ENCODE measurements around the gene ST8SIA6. TPM values are rescaled to one million over a fixed set of nuclear protein-coding genes. Genes with fewer than 3 reads are reported as not detected.
"Not testable (repeated sequence)": the region's sequence is repeated elsewhere in the genome, so short reads cannot be mapped to it uniquely, and the experiment has no call there.

The ST8SIA6 gene
- total RNA-seq, 4 donors from 2014 or later = 0.45 to 5.6 (median 1.5) TPM

DNA sequence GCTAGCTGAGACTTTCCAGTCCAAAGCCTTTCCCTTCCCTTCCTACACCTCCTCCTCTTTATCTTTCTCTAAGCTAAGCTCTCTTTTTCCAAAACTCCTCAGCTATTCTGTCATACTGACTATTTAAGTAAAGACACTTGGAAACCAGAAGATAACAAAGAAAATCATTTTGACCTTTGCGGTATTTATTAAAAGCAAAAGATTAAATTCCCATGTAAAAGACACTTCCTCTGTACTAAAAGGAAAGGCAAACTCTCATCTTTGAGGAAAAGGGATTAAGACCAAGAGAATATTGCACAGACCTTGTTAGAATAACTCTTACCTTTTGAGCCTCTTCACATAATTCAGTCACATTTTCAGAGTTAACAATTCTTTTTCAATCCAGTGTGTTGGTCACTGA is 15.8 kb downstream of the ST8SIA6 start:
- TF ChIP-seq, protein P1, sequence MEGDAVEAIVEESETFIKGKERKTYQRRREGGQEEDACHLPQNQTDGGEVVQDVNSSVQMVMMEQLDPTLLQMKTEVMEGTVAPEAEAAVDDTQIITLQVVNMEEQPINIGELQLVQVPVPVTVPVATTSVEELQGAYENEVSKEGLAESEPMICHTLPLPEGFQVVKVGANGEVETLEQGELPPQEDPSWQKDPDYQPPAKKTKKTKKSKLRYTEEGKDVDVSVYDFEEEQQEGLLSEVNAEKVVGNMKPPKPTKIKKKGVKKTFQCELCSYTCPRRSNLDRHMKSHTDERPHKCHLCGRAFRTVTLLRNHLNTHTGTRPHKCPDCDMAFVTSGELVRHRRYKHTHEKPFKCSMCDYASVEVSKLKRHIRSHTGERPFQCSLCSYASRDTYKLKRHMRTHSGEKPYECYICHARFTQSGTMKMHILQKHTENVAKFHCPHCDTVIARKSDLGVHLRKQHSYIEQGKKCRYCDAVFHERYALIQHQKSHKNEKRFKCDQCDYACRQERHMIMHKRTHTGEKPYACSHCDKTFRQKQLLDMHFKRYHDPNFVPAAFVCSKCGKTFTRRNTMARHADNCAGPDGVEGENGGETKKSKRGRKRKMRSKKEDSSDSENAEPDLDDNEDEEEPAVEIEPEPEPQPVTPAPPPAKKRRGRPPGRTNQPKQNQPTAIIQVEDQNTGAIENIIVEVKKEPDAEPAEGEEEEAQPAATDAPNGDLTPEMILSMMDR (IDR thresholded peaks at IDR 0.05) = no peak
- TF ChIP-seq POLR2A (IDR thresholded peaks at IDR 0.05) = no peak
- no peak overlapping the region for H3K4me3 ChIP-seq (replicated peaks in 1 of 3)
- H3K4me1 ChIP-seq = no peaks in the 10 kb centered on the region
- no peak for DNase-seq
- intact Hi-C loops (cut with DNase I) = no loop called here
- WGBS, 2 donors = 77 to 84% methylated on average over 1 of the region's 1 CpG
- no peak overlapping the region for H3K27ac ChIP-seq
- no peaks in the 10 kb centered on the region for H3K9me3 ChIP-seq
- no peaks in the 10 kb centered on the region for H3K27me3 ChIP-seq
- no peaks in the 10 kb centered on the region for H3K36me3 ChIP-seq

DNA sequence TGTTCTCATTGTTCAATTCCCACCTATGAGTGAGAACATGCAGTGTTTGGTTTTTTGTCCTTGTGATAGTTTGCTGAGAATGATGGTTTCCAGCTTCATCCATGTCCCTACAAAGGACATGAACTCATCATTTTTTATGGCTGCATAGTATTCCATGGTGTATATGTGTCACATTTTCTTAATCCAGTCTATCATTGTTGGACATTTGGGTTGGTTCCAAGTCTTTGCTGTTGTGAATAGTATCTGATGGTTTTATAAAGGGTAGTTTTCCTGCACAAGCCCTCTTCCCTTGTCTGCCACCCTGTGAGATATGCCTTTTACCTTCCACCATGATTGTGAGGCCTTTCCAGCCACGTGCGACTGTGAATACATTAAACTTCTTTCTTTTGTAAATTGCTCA is 17.8 kb downstream of the ST8SIA6 start:
- H3K4me1 ChIP-seq; H3K36me3 ChIP-seq; DNase-seq; H3K4me3 ChIP-seq (replicated peaks in 1 of 3); H3K9me3 ChIP-seq; intact Hi-C loops (cut with DNase I); H3K27me3 ChIP-seq; H3K27ac ChIP-seq: not testable (repeated sequence)
- WGBS, 2 donors = 90 to 91% methylated on average over 2 of the region's 2 CpGs

DNA sequence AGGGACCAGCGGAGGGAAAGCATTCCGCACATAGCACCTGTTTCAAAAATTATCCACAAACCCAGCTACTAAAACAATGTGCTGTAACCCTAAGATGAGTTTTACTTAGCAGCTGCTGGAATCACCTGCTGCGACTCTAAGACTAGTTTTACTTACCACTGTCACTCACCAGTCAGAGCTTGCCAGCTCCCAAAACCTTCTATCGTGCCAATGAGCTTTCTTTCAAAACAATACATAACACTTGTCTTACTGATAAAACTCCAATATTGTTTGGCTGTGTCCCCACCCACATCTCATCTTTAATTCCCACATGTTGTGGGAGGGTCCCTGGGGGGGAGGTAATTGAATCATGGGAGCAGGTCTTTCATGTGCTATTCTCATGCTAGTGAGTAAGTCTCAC is 18.4 kb downstream of the ST8SIA6 start:
- WGBS, 2 donors = 85 to 91% methylated on average over 4 of the region's 4 CpGs
- no peak overlapping the region for H3K4me3 ChIP-seq (replicated peaks in 1 of 3)
- H3K9me3 ChIP-seq = no peaks in the 10 kb centered on the region
- intact Hi-C loops (cut with DNase I) = no loop called here
- H3K27ac ChIP-seq = no peak overlapping the region
- no peak for DNase-seq
- no peak for TF ChIP-seq POLR2A (IDR thresholded peaks at IDR 0.05)
- TF ChIP-seq, protein P1 (IDR thresholded peaks at IDR 0.05) = no peak
- H3K36me3 ChIP-seq = no peaks in the 10 kb centered on the region
- H3K27me3 ChIP-seq = no peaks in the 10 kb centered on the region
- H3K4me1 ChIP-seq = no peaks in the 10 kb centered on the region

DNA sequence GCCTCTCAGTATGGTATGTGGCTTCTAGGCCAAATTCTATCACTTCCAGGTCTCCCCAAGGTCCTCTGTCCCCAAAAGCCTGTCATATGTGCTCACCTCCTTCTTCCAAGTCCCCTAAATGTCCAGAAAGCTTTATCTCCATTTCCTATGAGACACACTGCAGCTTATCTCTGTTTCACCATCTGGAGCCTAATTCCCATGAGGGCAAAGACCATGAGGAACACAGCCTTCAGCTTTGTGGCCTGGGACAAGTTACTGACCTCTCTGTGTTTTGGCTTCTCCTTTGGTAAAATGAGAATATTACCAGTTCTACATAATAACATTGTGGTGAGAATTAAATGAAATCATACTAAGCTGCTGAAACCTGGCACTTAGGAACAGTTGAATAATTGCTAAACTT is 19.2 kb downstream of the ST8SIA6 start:
- TF ChIP-seq, protein P1 (IDR thresholded peaks at IDR 0.05) = no peak
- no peak for TF ChIP-seq POLR2A (IDR thresholded peaks at IDR 0.05)
- no peak for DNase-seq
- Histone ChIP-seq H3K4me1 (no peaks in the 10 kb centered on the region), H3K36me3 (no peaks in the 10 kb centered on the region), H3K27ac (no peak overlapping the region), H3K27me3 (no peaks in the 10 kb centered on the region), H3K4me3 (replicated peaks in 1 of 3) (no peak overlapping the region), H3K9me3 (no peaks in the 10 kb centered on the region)
- intact Hi-C loops (cut with DNase I) = no loop called here

DNA sequence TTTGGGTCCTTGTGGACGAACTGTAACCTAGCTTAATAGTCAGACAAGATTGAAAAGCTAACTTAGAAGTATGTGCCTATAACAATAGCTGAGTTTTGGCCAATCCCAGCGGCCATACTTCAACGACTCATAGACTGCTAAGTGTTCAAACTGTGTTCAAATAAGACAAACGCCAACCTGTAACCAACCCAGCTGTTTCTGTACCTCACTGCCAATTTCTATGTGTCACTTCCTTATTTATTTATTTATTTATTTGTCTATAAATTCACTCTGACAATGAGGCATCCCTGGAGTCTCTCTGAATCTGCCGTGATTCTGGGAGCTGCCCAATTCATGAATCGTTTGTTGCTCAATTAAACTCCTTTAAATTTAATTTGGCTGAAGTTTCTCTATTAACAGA is 21.7 kb downstream of the ST8SIA6 start:
- Histone ChIP-seq H3K4me1 (no peaks in the 10 kb centered on the region), H3K27me3 (no peaks in the 10 kb centered on the region), H3K27ac (no peak overlapping the region), H3K9me3 (no peaks in the 10 kb centered on the region), H3K4me3 (replicated peaks in 1 of 3) (no peak overlapping the region), H3K36me3 (no peaks in the 10 kb centered on the region)
- no peak for DNase-seq
- intact Hi-C loops (cut with DNase I) = loop anchor here (5.0 kb wide), 1 partner anchor 600 kb away; no protein-coding TSS in a partner anchor
- no peak for TF ChIP-seq POLR2A (IDR thresholded peaks at IDR 0.05)
- TF ChIP-seq, protein P1 (IDR thresholded peaks at IDR 0.05) = no peak
- WGBS, 2 donors = 60 to 61% methylated on average over 6 of the region's 6 CpGs

DNA sequence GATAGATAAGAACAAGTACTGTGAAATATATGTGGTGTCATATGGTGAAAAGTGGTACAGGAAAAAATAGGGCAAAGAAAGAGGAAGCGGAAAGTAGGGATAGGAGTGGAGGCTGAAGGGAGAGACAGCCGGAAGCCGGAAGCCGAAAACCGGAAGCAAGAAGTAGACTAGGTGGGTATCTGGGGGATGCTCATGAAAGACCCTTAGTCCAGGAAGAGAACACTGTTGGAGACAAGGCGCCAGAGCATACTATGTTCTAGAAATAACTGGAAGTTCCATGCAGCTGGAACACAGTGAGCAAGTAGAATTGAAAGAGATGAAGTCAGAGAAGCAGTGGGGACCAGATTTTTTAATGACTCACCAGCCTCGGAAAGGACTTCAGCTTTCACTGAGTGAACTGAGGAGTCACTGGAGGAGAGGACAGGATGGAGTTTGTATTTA is 22.5 kb downstream of the ST8SIA6 start:
- Histone ChIP-seq H3K4me3 (replicated peaks in 1 of 3) (no peak overlapping the region), H3K36me3 (no peaks in the 10 kb centered on the region), H3K4me1 (no peaks in the 10 kb centered on the region), H3K9me3 (no peaks in the 10 kb centered on the region), H3K27me3 (no peaks in the 10 kb centered on the region), H3K27ac (no peak overlapping the region)
- no peak for DNase-seq
- intact Hi-C loops (cut with DNase I) = loop anchor here (5.0 kb wide), 1 partner anchor 600 kb away; no protein-coding TSS in a partner anchor
- WGBS, 2 donors = 67 to 77% methylated on average over 7 of the region's 7 CpGs
- TF ChIP-seq, protein P1 (IDR thresholded peaks at IDR 0.05) = no peak
- no peak for TF ChIP-seq POLR2A (IDR thresholded peaks at IDR 0.05)
